ENCODE results near the gene HSD17B10. TPM values are rescaled to one million over a fixed set of nuclear protein-coding genes. Genes with fewer than 3 reads are reported as not detected.
"Not testable (repeated sequence)": the region's sequence is repeated elsewhere in the genome, so short reads cannot be mapped to it uniquely, and the experiment has no call there.

The HSD17B10 gene
- total RNA-seq, 1 donor from 2014 or later: 135 TPM

DNA sequence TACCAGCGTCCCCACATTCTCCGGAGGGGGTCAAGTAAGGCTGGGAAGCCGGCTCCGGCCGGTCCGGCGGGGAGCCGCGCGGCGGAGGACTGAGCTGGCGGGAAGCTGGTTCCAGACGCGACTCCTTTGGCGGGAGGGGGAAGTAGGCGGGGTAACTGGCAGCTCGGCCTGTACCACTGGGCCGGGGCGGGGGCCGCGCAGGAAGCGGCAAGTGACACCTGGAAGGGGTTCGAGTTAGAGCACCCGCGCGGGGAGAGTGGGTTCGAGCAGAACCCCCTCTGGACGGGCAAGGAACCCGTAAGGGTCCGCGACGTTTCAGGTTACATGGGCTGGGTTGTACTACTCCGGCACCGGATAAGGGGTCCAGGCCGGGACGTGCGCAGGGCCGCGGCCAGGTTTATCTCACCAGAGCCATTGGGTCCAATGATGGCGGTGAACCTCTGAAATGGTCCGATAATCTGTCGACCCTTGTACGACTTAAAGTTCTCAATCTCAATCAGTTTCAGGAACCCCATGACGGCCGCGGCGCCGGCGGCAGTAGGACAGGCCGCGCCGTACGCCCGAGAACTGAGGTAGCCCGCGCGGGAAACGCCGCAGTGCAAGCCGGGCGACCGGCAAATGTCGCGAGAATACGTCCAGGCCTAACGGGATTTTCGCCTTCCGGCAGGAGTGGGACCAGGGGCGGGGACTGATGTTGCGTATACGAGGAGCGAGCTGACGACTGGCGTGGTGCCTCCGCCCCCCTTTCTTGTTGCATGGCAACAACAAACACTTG lies 11.9 kb downstream of the HSD17B10 start, which contains the start of gene SMC1A:
TSS of gene SMC1A (minus strand) at position 569 of the 775 bp plus-strand sequence. CDS start at position 515, 54 bp downstream.
- Mint-ChIP-seq H3K36me3 (ENCODE audit: low read depth) (peaks cover 8% of the 10 kb centered on the region), H3K27ac (ENCODE audit: unreplicated experiment) (peak within 1 kb of the TSS; percentile 99), H3K9me3 (no peaks in the 10 kb centered on the region), H3K27me3 (ENCODE audit: low read depth) (no peaks in the 10 kb centered on the region), H3K4me1 (peaks cover 22% of the 10 kb centered on the region), H3K4me3 (peak within 1 kb of the TSS; percentile 94)
- DNase-seq (ENCODE audit: low read depth, low spot score): peak; percentile 88
- TF ChIP-seq, protein P1, sequence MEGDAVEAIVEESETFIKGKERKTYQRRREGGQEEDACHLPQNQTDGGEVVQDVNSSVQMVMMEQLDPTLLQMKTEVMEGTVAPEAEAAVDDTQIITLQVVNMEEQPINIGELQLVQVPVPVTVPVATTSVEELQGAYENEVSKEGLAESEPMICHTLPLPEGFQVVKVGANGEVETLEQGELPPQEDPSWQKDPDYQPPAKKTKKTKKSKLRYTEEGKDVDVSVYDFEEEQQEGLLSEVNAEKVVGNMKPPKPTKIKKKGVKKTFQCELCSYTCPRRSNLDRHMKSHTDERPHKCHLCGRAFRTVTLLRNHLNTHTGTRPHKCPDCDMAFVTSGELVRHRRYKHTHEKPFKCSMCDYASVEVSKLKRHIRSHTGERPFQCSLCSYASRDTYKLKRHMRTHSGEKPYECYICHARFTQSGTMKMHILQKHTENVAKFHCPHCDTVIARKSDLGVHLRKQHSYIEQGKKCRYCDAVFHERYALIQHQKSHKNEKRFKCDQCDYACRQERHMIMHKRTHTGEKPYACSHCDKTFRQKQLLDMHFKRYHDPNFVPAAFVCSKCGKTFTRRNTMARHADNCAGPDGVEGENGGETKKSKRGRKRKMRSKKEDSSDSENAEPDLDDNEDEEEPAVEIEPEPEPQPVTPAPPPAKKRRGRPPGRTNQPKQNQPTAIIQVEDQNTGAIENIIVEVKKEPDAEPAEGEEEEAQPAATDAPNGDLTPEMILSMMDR (conservative IDR thresholded peaks at IDR 0.05): no peak

DNA sequence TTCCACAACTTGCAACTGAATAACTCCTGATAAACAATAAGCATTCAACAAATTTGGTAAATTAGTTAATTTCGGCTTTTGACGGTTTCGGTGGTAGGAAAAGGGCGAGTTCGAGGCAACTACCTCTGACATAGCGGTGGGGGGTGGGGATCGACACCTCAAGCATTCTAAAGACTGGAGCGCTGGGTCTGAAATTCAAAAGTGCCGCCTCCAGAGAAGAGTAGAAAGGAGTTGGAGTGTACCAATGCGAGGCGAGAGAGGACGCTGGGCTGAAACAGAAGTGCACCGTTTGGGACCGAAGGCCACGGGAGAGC lies 12.4 kb downstream of the HSD17B10 start:
- Mint-ChIP-seq H3K27ac (ENCODE audit: unreplicated experiment) (peak overlapping the region; percentile 99), H3K9me3 (no peaks in the 10 kb centered on the region), H3K4me1 (peaks cover 22% of the 10 kb centered on the region), H3K4me3 (peak overlapping the region; percentile 94), H3K27me3 (ENCODE audit: low read depth) (no peaks in the 10 kb centered on the region), H3K36me3 (ENCODE audit: low read depth) (peaks cover 8% of the 10 kb centered on the region)
- TF ChIP-seq, protein P1 (conservative IDR thresholded peaks at IDR 0.05): no peak
- DNase-seq (ENCODE audit: low read depth, low spot score): no peak

DNA sequence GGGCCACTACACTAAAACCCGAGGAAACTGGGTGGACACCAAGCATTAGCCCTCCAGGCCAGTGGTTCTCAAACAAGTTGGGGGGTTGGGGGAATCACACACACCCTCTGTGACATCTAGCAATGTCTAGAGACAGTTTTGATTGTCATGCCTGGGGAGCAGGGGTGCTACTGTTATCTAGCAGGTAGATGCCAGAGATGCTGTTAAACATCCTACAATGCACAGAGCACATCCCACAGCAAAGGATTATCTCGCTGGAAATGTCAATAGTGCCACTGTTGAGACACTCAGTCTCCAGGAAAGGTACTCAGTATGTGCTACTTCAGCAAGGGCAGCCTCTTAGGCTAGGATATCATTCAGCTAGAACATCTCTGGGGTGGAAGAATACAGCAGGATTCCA lies 13.0 kb downstream of the HSD17B10 start:
- no peaks in the 10 kb centered on the region for H3K27me3 Mint-ChIP-seq (ENCODE audit: low read depth)
- peaks cover 8% of the 10 kb centered on the region for H3K36me3 Mint-ChIP-seq (ENCODE audit: low read depth)

DNA sequence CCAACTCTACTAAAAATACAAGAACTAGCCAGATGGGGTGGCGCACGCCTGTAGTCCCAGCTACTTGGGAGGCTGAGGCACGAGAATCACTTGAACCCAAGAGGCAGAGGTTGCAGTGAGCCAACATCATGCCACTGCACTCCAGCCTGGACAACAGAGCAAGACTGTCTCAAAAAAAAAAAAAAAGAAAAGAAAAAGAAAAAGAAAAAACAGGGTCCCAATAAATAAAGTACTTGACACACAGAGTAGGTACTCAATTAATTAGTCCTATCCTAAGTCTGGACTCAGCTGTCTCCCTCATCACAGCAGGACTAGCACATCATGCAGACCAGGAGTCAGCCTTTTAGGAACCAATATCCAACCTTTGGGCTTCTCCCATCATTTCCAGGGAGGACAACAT lies 13.8 kb downstream of the HSD17B10 start:
- H3K27me3 Mint-ChIP-seq (ENCODE audit: low read depth); H3K36me3 Mint-ChIP-seq (ENCODE audit: low read depth); H3K27ac Mint-ChIP-seq (ENCODE audit: unreplicated experiment); H3K9me3 Mint-ChIP-seq; DNase-seq (ENCODE audit: low read depth, low spot score): not testable (repeated sequence)
- peaks cover 22% of the 10 kb centered on the region for H3K4me1 Mint-ChIP-seq
- H3K4me3 Mint-ChIP-seq: peak overlapping the region; percentile 94

More for the DNA sequence above, 13.0 kb downstream of the HSD17B10 start:
- H3K4me3 Mint-ChIP-seq: peak overlapping the region; percentile 94
- peak overlapping the region; percentile 99 for H3K27ac Mint-ChIP-seq (ENCODE audit: unreplicated experiment)
- H3K9me3 Mint-ChIP-seq: no peaks in the 10 kb centered on the region
- DNase-seq (ENCODE audit: low read depth, low spot score): no peak
- peaks cover 22% of the 10 kb centered on the region for H3K4me1 Mint-ChIP-seq
- TF ChIP-seq, protein P1 (conservative IDR thresholded peaks at IDR 0.05): no peak

DNA sequence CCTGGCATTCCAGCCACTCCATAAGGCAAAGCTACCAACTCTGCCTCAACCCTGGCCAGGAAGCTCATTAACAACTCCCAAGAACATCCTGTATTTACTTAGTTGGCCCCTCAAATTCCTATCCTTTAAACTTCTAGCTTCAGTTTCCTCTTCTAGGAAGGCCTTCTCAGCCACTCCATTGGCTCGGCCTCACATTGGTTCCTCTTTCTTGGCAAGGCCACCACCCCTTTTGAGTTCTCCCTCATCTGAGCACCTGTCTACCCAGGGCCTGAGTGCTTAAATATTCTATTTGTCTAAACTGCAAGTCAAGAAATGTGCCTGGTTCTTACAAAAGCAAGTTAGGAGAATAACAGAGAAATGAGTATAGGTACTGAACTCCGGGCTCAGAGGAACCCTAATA lies 21.7 kb downstream of the HSD17B10 start:
- no peaks in the 10 kb centered on the region for H3K4me1 Mint-ChIP-seq
- no peak for DNase-seq (ENCODE audit: low read depth, low spot score)
- H3K27ac Mint-ChIP-seq (ENCODE audit: unreplicated experiment): no peak overlapping the region
- no peaks in the 10 kb centered on the region for H3K27me3 Mint-ChIP-seq (ENCODE audit: low read depth)
- no peaks in the 10 kb centered on the region for H3K9me3 Mint-ChIP-seq
- H3K4me3 Mint-ChIP-seq: no peak overlapping the region
- peaks cover 22% of the 10 kb centered on the region for H3K36me3 Mint-ChIP-seq (ENCODE audit: low read depth)
- TF ChIP-seq, protein P1 (conservative IDR thresholded peaks at IDR 0.05): no peak

DNA sequence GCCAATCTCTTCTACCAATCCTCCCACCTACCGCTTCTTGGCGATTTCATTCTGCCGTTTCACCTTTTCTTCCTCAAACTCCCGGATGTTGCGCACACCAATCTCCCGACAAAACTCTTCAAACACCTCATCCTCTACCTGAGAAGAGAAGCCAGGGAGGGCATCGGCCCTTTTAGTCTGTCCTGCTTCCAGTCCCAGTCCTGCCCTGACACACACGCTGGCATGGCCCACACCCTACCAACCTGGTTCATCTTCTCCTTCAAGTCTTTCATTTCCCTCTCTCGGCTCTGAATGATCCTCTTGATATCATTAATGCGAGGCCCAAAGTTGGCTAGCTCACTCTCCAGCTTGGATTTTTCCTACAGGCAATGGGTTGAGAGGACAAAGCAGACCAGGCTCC lies 30.6 kb downstream of the HSD17B10 start:
- no peaks in the 10 kb centered on the region for H3K27me3 Mint-ChIP-seq (ENCODE audit: low read depth)
- H3K27ac Mint-ChIP-seq (ENCODE audit: unreplicated experiment): no peak overlapping the region
- TF ChIP-seq, protein P1 (conservative IDR thresholded peaks at IDR 0.05): no peak
- H3K4me1 Mint-ChIP-seq: no peaks in the 10 kb centered on the region
- peaks cover 2% of the 10 kb centered on the region for H3K9me3 Mint-ChIP-seq
- no peak for DNase-seq (ENCODE audit: low read depth, low spot score)
- H3K4me3 Mint-ChIP-seq: no peak overlapping the region
- H3K36me3 Mint-ChIP-seq (ENCODE audit: low read depth): peaks cover 19% of the 10 kb centered on the region
